GM18951 (cell line): ENCODE measurements around the gene ITPR3.

Experiments
- POLR2A ChIP-seq: IDR thresholded peaks from 4 replicates; pipeline ENCODE4 v1.6.1; 2011; ENCODE audit warnings: mild to moderate bottlenecking; ENCODE audit not compliant: insufficient read length, insufficient read depth; ENCODE audit errors: extremely low read depth
- in situ Hi-C: fragments of 300-500 bp; cut with MboI; formaldehyde crosslinking; loops from one replicate; pipeline ENCODE4 v1.12.0; 2022; ENCODE audit warnings: low sequenced_read_pairs, mixed read lengths, inconsistent platforms; ENCODE audit not compliant: unreplicated experiment

The ITPR3 gene

DNA sequence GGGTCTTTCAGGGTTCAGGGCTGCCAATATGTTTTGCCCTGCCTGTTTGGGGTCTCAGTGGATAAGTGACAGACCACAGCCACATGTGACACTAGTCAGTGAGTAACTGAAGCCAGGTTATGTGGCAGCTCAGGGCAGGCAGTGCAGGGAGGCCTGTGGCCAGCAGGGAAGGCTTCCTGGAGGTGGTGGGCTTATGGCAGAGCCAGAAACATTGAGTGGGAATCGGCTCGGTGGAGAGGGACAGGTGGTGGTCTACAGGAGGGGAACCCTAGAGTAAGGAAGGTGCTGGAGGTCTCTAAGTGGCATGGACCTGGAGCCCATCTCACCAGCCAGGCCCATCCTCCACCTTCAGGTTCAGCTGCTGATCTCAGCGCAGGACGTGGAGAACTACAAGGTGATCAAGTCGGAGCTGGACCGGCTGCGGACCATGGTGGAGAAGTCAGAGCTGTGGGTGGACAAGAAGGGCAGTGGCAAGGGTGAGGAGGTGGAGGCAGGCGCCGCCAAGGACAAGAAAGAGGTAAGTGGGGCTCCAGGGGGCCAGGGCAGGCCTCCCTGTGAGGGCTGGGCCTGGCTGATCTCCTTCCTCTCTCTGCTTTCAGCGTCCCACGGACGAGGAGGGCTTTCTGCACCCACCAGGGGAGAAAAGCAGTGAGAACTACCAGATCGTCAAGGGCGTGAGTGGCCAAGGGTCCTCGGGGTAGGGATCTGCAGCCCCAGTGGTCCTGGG lies 55.5 kb downstream of the ITPR3 start:
- TF ChIP-seq POLR2A: no peak
- in situ Hi-C loops: no loop called here

DNA sequence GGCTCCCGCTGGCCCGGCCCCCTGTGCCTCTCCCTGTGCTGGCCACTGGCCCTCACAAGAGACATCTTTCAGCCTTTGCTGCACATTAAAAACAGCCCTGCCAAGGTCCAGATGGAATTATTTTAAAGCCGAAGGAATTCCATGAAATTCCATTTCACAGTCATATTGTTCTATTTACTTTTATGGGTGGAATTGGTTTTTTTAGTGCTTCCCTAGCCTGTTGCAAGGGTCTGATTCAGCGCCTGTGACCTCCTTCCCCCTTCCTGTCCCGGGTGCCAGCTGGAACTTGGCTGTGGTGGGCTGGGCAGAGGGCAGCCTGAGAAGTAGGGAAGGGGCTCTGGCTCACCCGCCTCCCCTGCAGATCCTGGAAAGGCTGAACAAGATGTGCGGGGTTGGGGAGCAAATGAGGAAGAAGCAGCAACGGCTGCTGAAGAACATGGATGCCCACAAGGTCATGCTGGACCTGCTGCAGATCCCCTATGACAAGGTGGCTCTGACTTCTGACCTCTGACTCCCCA lies 56.1 kb downstream of the ITPR3 start:
- no peak for TF ChIP-seq POLR2A
- in situ Hi-C loops: no loop called here

DNA sequence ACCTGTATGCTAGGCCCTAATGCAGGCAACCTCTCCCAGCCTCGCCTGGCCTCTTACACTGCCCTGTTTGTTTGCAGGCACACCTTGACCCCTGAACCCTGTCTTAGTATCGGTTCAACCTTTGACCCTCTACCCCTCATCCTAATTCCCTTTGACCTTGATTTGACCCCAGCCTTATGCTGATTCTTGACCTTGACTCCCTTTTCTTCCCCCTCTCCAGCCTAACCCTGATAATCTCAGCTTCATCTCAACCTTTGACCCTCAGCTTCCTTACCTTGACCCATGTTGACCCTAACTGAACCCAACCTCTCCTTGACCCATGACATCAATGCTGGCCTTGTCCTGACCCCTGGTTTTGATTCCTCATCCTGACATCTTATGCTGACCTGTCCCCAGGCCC lies 56.6 kb downstream of the ITPR3 start:
- no peak for TF ChIP-seq POLR2A
- in situ Hi-C loops: no loop called here

- in situ Hi-C loops: no loop called here
Measured at GRCh38 chr6:33678233-33678931, 57.3 kb downstream of the ITPR3 start.

GRCh38 chr6:33678932-33679490 lies 57.9 kb downstream of the ITPR3 start:
- in situ Hi-C loops: no loop called here
- TF ChIP-seq POLR2A: no peak

More at GRCh38 chr6:33678233-33678931, 57.3 kb downstream of the ITPR3 start:
- TF ChIP-seq POLR2A: no peak

DNA sequence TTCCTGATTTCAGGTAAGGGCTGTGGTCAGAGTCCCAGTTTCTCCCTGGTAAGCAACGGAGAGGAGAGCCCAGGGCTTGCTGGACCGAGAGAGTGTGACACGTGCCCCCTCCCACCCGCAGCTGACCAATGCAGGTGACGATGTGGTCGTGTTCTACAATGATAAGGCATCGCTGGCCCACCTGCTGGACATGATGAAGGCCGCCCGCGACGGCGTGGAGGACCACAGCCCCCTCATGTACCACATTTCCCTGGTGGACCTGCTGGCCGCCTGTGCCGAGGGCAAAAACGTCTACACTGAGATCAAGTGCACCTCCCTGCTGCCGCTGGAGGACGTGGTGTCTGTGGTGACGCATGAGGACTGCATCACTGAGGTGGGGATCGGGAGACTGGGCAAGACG lies 58.6 kb downstream of the ITPR3 start:
- in situ Hi-C loops: no loop called here
- no peak for TF ChIP-seq POLR2A

DNA sequence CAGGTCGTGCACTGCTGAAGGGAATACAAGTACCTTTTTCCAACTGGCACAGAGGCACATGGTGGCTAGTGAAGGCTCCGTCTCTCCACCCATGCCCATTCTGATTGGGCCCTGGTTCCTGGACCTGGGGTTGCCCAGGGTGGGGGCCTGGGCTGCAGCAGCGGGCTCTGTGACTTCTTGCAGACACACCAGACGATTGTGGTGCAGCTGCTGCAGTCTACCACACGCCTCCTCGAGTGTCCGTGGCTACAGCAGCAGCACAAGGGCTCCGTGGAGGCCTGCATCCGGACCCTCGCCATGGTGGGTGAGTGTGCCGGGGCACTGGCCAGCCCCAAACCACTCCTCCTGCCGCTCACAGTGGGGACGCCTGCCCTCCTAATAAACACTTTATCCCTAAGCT lies 61.2 kb downstream of the ITPR3 start:
- TF ChIP-seq POLR2A: no peak
- in situ Hi-C loops: no loop called here

DNA sequence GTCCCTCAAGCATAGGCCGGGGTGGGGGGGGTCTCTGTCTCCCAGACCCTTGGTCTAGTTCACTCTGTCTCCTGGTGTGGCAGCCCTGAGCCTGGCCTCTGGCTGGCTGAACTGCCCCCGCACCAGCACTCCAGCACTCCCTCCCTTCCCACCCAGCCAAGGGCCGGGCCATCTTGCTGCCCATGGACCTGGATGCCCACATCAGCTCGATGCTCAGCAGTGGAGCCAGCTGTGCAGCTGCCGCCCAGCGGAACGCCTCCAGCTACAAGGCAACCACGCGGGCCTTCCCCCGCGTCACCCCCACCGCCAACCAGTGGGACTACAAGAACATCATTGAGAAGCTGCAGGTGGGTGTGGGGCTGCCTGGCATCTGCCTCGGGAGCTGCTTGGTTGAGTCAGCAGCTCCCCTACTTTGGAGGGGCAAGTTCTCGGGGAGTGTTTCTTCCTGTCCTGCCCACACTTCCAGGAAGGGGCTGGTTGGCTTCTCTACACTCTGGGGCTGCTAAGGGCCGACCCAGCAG lies 62.0 kb downstream of the ITPR3 start:
- TF ChIP-seq POLR2A: no peak
- in situ Hi-C loops: no loop called here

GRCh38 chr6:33683576-33684427 lies 62.7 kb downstream of the ITPR3 start:
- in situ Hi-C loops: no loop called here
- no peak for TF ChIP-seq POLR2A

- TF ChIP-seq POLR2A: no peak
- in situ Hi-C loops: no loop called here
Measured at GRCh38 chr6:33684428-33684896, 63.3 kb downstream of the ITPR3 start.

- no peak for TF ChIP-seq POLR2A
- in situ Hi-C loops: no loop called here
Measured at GRCh38 chr6:33684983-33685382, 63.9 kb downstream of the ITPR3 start.

DNA sequence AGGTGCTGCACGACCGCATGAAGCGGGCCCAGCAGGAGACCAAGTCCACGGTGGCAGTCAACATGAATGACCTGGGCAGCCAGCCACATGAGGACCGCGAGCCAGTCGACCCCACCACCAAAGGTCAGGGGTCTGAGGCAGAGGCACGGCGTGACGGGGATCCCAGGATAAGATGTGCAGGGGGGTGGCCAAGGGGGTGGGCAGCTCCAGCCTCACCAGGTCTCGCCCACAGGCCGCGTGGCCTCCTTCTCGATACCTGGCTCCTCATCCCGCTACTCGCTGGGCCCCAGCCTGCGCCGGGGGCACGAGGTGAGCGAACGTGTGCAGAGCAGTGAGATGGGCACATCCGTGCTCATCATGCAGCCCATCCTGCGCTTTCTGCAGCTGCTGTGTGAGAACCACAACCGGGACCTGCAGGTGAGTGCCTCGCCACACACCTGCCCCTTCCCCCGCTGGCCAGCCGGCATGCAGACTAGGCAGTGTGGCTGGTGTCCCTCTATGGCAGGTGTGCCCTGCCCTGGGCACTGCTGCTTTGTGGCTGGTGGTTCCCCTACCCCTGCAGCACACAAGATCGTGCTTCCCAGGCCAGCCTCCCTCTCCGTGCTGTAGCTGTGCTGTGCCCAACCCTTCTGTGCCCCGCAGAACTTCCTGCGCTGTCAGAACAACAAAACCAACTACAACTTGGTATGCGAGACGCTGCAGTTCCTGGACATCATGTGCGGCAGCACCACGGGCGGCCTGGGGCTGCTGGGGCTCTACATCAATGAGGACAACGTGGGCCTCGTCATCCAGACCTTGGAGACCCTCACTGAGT lies 64.5 kb downstream of the ITPR3 start:
- in situ Hi-C loops: no loop called here
- no peak for TF ChIP-seq POLR2A
